Type B pancreatic cell (in vitro differentiated cells): Measurements from ENCODE around the gene CALR3. TPM values are rescaled to one million over a fixed set of nuclear protein-coding genes. Genes with fewer than 3 reads are reported as not detected.
A peak's percentile ranks its signal among the peaks of the same experiment; 100 is the strongest.

Source experiments
- DNase-seq: peaks from one replicate; pipeline ENCODE4 v3.0.0; 2021; ENCODE audit warnings: mixed read lengths; ENCODE audit not compliant: unreplicated experiment; ENCODE audit errors: extremely low spot score
- H3K27ac Mint-ChIP-seq: 2 replicates; pipeline ENCODE4 v1.8.0; 2021; ENCODE audit warnings: mild to moderate bottlenecking, mixed read lengths
- H3K27me3 Mint-ChIP-seq: 2 replicates; pipeline ENCODE4 v1.8.0; 2021; ENCODE audit warnings: mixed read lengths
- H3K36me3 Mint-ChIP-seq: 2 replicates; pipeline ENCODE4 v1.8.0; 2021; ENCODE audit warnings: mixed read lengths
- H3K4me1 Mint-ChIP-seq: one replicate; pipeline ENCODE4 v1.8.0; 2021; ENCODE audit warnings: mixed read lengths; ENCODE audit not compliant: unreplicated experiment
- H3K4me3 Mint-ChIP-seq: 2 replicates; pipeline ENCODE4 v1.8.0; 2021; ENCODE audit warnings: mild to moderate bottlenecking, mixed read lengths
- H3K9me3 Mint-ChIP-seq: 2 replicates; pipeline ENCODE4 v1.8.0; 2021; ENCODE audit warnings: mixed read lengths
- total RNA-seq: library from RNA; stranded (reverse); gene quantifications from 2 replicates; pipeline ENCODE4 v1.2.1, GENCODE V29; 2021; ENCODE audit warnings: low replicate concordance
- TF ChIP-seq, protein P1 (sequence below): fragments of 200-600 bp; sonication (generic); conservative IDR thresholded peaks from 2 replicates; pipeline ENCODE4 v1.5.0; 2021; ENCODE audit warnings: antibody characterized with exemption, mild to moderate bottlenecking

Gene CALR3
- total RNA-seq, 1 donor from 2014 or later, result not detected

DNA sequence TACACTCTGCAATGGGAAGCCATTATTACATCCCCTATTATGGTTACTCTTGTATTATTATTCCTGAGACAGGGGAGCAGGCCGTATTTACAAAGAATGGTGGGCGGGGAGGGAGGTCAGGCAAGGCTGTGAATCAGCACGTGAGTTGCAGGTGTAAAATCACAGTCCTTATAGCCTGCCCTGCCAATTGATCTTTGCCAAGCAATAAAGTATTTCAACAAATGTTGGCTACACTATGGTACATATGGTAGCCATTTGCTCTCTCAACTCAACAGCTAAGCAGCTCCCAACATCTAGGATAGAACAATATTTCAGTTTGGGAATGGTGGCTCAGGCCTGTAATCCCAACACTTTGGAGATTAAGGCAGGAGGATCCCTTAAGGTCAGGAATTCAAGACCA is 36.3 kb downstream of the CALR3 start:
- DNase-seq, result no peak
- no peaks in the 10 kb centered on the region for H3K9me3 Mint-ChIP-seq
- TF ChIP-seq, protein P1, sequence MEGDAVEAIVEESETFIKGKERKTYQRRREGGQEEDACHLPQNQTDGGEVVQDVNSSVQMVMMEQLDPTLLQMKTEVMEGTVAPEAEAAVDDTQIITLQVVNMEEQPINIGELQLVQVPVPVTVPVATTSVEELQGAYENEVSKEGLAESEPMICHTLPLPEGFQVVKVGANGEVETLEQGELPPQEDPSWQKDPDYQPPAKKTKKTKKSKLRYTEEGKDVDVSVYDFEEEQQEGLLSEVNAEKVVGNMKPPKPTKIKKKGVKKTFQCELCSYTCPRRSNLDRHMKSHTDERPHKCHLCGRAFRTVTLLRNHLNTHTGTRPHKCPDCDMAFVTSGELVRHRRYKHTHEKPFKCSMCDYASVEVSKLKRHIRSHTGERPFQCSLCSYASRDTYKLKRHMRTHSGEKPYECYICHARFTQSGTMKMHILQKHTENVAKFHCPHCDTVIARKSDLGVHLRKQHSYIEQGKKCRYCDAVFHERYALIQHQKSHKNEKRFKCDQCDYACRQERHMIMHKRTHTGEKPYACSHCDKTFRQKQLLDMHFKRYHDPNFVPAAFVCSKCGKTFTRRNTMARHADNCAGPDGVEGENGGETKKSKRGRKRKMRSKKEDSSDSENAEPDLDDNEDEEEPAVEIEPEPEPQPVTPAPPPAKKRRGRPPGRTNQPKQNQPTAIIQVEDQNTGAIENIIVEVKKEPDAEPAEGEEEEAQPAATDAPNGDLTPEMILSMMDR, result no peak
- no peak overlapping the region for H3K27ac Mint-ChIP-seq
- H3K36me3 Mint-ChIP-seq, result peaks cover 5% of the 10 kb centered on the region
- peaks cover 52% of the 10 kb centered on the region for H3K4me1 Mint-ChIP-seq
- no peaks in the 10 kb centered on the region for H3K27me3 Mint-ChIP-seq
- no peak overlapping the region for H3K4me3 Mint-ChIP-seq

DNA sequence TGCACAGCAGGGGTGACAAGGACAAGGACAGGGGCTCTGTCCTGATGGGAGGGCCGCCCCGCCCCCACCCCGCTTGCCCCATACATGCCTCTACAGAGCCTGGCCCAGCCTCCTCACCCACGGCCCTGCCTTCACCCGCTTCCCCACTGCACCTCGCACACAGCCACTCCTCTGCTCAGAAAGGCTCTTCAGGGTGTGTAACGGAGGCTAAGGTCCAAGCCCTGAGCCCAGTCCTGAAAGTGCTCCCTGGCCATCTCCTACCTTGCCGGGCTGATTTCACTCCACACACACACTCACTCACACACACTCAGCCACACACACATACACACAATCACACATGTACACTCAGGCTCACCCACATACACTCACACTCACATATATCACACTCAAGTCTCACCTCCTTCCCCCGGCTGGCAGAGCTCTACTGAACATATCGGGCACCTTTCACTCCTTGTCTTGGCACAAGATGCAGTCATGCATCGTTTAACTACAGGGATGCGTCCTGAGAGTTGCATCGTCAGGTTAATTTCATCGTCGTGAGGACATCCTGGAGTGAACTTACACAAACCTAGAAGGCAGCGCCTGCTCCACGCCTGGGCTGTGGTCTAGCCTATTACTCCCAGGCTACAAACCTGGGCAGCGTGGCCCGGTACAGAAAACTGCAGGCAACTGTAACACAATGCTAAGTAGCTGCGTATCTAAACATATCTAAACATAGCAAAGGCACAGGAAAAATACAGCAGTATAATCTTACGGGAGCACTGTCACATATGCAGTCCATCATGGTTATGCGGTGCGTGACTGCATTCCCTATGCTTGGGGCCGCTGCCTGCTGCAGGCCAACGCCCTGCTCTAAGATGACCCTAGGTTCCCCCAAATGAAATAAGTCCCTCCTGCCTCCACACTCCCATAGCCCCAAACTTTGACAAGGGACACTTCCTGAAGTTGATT is 37.3 kb downstream of the CALR3 start:
- H3K36me3 Mint-ChIP-seq, result peaks cover 5% of the 10 kb centered on the region
- no peaks in the 10 kb centered on the region for H3K27me3 Mint-ChIP-seq
- peaks cover 52% of the 10 kb centered on the region for H3K4me1 Mint-ChIP-seq
- TF ChIP-seq, protein P1, result no peak
- H3K27ac Mint-ChIP-seq, result peak overlapping the region; percentile 4
- no peaks in the 10 kb centered on the region for H3K9me3 Mint-ChIP-seq
- DNase-seq, result no peak
- H3K4me3 Mint-ChIP-seq, result no peak overlapping the region

DNA sequence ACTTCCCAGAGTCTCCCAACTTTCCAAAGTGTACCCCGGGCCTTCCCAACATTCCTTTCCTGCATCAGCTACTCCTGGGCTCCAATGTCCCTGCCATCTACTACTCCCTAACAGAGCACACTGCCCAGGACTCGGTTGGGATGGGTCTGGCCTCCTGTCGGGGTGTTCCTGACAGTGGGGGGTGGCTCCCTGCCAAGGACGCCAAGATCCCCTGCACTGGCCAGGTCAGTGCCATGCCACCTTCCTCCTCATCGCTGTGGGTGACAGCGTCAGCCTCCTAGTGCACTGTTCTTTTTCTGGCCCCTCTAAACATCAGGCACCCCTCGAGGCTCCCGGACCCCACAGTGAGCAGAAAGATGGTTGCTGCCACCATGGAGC is 38.0 kb downstream of the CALR3 start:
- TF ChIP-seq, protein P1, result no peak
- H3K4me1 Mint-ChIP-seq, result peaks cover 47% of the 10 kb centered on the region
- no peak overlapping the region for H3K4me3 Mint-ChIP-seq
- H3K27me3 Mint-ChIP-seq, result no peaks in the 10 kb centered on the region
- no peaks in the 10 kb centered on the region for H3K9me3 Mint-ChIP-seq
- no peaks in the 10 kb centered on the region for H3K36me3 Mint-ChIP-seq
- no peak for DNase-seq
- H3K27ac Mint-ChIP-seq, result no peak overlapping the region

DNA sequence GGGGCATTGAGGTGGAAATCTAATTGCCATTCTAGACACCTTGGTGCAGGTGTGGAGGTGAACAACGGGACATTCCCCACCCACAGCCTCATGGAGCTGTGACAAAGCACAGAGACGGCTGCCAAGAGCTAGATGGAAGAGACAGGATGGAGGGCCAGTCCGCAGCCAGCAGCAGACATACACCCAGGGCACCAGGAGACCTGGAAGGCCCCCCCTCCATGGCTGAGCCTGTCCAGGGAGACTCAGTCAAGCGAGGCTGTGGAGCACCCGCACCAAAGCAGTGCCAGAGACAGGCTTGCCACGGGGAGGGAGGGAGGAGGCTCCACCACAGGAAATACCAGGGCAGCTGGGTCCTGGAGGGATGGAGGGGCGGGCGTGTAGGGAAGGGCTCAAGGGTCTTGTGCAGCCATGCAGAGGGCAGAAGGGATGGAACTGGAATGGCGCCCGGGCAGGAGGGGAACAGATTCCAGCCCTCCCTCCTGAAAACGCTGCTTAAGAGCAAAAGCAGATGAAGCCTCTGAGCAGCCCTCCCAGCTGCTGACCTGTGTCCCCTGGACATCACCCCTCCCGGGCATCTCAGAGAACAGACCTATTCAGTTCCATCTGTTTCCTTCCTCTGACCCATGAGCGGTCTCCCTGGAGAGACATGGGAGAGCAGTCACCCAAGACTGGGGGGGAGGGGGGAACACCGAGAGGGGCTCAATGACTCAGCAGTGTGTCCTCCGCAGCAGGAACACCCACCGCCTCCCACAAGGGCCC is 38.6 kb downstream of the CALR3 start:
- no peak overlapping the region for H3K27ac Mint-ChIP-seq
- no peak for DNase-seq
- H3K9me3 Mint-ChIP-seq, result no peaks in the 10 kb centered on the region
- H3K27me3 Mint-ChIP-seq, result no peaks in the 10 kb centered on the region
- no peak overlapping the region for H3K4me3 Mint-ChIP-seq
- H3K36me3 Mint-ChIP-seq, result no peaks in the 10 kb centered on the region
- H3K4me1 Mint-ChIP-seq, result peaks cover 47% of the 10 kb centered on the region
- TF ChIP-seq, protein P1, result no peak

DNA sequence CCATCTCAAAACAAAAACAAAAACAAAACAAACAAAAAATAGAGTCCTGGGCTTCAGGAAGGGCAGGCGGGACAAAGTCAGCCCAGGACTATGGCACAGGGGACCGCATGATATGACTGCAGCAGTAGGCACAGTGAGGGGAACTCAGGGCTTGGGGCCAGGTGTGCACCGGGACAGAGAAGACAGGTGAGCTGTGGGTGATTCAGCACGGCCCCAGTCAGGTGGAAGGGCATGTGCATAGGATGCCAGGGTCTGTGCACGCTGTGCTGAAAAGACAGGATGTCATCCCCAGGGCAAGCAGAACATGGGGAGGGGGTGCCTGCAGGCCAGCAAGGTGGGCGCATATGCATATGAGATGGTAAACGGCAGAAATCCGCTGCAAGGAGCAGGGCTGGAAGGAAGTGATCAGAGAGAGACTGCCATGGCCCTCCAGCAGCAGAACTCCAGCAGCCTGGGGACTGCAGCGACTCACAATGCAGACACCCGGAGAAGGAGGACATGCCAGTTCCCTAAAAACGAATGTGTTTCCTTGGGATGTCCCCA is 39.2 kb downstream of the CALR3 start:
- Mint-ChIP-seq H3K9me3 (no peaks in the 10 kb centered on the region), H3K27me3 (no peaks in the 10 kb centered on the region), H3K4me1 (peaks cover 47% of the 10 kb centered on the region), H3K4me3 (no peak overlapping the region), H3K27ac (no peak overlapping the region), H3K36me3 (no peaks in the 10 kb centered on the region)
- TF ChIP-seq, protein P1, result no peak
- DNase-seq, result no peak
